Activated T-cell treated with anti-CD3 and anti-CD28 coated beads, Interleukin-2, amount 50 U/mL, for 1 hour (primary cell): ENCODE results near the gene CAMSAP2.

Experiments
- DNase-seq: peaks from one replicate; pipeline ENCODE4 v3.0.0-alpha.2; 2020

The CAMSAP2 gene

GRCh38 chr1:200856716-200857357 lies 118.1 kb downstream of the CAMSAP2 start:
- DNase-seq: no peak

GRCh38 chr1:200857804-200858203 lies 119.1 kb downstream of the CAMSAP2 start:
- no peak for DNase-seq

- no peak for DNase-seq
Observed at GRCh38 chr1:200861937-200862647, 123.4 kb downstream of the CAMSAP2 start.

GRCh38 chr1:200862713-200863415 lies 124.2 kb downstream of the CAMSAP2 start:
- no peak for DNase-seq

GRCh38 chr1:200866116-200866515 lies 127.4 kb downstream of the CAMSAP2 start:
- DNase-seq: no peak

- no peak for DNase-seq
Observed at GRCh38 chr1:200866521-200866920, 127.8 kb downstream of the CAMSAP2 start.

GRCh38 chr1:200867018-200867811 lies 128.5 kb downstream of the CAMSAP2 start:
- DNase-seq: no peak

GRCh38 chr1:200869376-200869752 lies 130.7 kb downstream of the CAMSAP2 start:
- no peak for DNase-seq

GRCh38 chr1:200869753-200870391 lies 131.2 kb downstream of the CAMSAP2 start:
- no peak for DNase-seq

GRCh38 chr1:200872446-200873115 lies 133.9 kb downstream of the CAMSAP2 start, which contains the start of gene GPR25:
TSS of gene GPR25 (plus strand) at chr1:200872981. CDS start at chr1:200873038, 57 bp downstream.
- DNase-seq: no peak

GRCh38 chr1:200873116-200873670 lies 134.5 kb downstream of the CAMSAP2 start:
- DNase-seq: no peak

- DNase-seq: no peak
Observed at GRCh38 chr1:200873671-200874397, 135.1 kb downstream of the CAMSAP2 start.

GRCh38 chr1:200874694-200875093 lies 136.0 kb downstream of the CAMSAP2 start:
- DNase-seq: no peak

GRCh38 chr1:200875416-200875815 lies 136.7 kb downstream of the CAMSAP2 start:
- no peak for DNase-seq

GRCh38 chr1:200877010-200877409 lies 138.3 kb downstream of the CAMSAP2 start:
- DNase-seq: no peak

GRCh38 chr1:200877839-200878551 lies 139.3 kb downstream of the CAMSAP2 start:
- peak; percentile 42 for DNase-seq

- no peak for DNase-seq
Observed at GRCh38 chr1:200880212-200880611, 141.5 kb downstream of the CAMSAP2 start.

GRCh38 chr1:200883118-200883517 lies 144.4 kb downstream of the CAMSAP2 start:
- DNase-seq: no peak

- no peak for DNase-seq
Observed at GRCh38 chr1:200885623-200886402, 147.1 kb downstream of the CAMSAP2 start.
